ENCODE measurements around the gene ALDH1L1.

DNA sequence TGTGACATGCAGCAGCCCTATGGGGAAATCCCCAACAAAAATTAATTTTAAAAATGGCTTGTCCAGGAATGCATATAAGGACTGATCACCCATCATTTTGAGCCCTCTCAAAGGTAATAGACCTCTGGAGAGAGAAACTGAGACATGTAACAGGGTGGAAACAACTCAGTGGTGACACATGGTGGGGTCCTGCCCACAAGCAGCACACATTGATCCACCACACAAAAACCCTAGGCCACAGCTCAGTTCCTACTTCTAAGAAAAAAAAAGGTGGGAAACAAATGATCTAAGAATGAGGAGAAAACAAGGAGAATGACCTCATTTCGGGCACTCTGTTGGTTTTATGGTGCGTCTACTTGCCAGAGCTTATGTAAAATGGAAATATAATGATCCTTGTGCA lies 94.5 kb downstream of the ALDH1L1 start:
- TF ChIP-seq ZNF565 (CRISPR knock-in tag; conservative IDR thresholded peaks at IDR 0.05; ENCODE audit: low read depth): no peak
- no peak for TF ChIP-seq TCF4 (CRISPR knock-in tag; IDR thresholded peaks at IDR 0.05; ENCODE audit: borderline replicate concordance)
- TF ChIP-seq ZFP30 (CRISPR knock-in tag; IDR thresholded peaks at IDR 0.05): no peak
- TF ChIP-seq OSR1 (CRISPR knock-in tag; IDR thresholded peaks at IDR 0.05): no peak

Measured in SK-N-SH treated with all-trans-retinoic acid at 6 μM for 48 hours (cell line).